HG02610 (cell line): ENCODE results near the gene PLK1.
"Not testable (repeated sequence)": the region's sequence is repeated elsewhere in the genome, so short reads cannot be mapped to it uniquely, and the experiment has no call there.

Source experiments
- ATAC-seq: cut with Tn5 transposase; IDR thresholded peaks from one replicate; pipeline ENCODE4 v1.9.1; 2021; ENCODE audit warnings: mild to moderate bottlenecking, moderate library complexity; ENCODE audit not compliant: unreplicated experiment

The PLK1 gene

DNA sequence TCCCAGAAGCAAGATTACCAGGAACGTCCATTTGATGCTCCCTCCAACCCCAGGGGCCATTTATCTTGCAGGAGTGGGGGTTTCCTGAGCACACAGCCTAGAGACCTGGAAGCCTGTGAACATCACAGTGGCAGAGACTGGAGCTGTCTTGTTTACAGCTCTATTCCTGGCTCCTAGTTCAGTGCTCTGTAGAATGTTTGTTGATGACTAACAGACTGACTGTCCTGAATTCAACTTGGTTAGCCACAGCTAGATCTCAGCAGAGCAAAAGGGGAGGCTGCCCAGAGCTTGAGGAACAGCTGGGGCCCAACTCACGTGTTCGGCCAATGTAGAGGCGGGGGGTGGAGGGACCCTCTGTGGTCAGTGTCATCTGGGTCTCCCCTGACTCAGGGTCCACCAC is 27.8 kb downstream of the PLK1 start:
- ATAC-seq: no peak

GRCh38 chr16:23709536-23709935 is 30.8 kb downstream of the PLK1 start:
- no peak for ATAC-seq

- no peak for ATAC-seq
Observed at GRCh38 chr16:23710008-23710407, 31.3 kb downstream of the PLK1 start.

- no peak for ATAC-seq
Observed at GRCh38 chr16:23710504-23710903, 31.8 kb downstream of the PLK1 start.

DNA sequence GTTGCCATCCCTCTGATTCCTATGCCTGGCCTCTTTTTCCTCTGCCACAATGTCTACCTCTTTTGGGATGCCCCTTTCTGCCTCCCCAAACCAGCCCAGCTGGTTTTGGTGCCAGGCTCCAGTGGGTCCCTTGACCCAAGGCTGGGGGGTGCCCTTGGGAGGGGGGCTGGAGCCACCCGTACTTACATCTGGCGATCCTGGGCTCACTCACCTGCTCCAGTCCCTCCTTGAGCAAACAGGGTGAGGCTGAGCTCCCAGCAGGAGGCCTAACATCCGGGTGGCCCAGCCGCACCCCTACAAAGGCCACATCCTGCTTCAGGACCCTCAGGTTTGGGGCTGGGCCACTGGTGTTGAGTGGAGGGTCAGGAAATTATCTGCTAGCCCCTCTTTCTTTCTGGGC is 33.1 kb downstream of the PLK1 start:
- ATAC-seq: no peak

DNA sequence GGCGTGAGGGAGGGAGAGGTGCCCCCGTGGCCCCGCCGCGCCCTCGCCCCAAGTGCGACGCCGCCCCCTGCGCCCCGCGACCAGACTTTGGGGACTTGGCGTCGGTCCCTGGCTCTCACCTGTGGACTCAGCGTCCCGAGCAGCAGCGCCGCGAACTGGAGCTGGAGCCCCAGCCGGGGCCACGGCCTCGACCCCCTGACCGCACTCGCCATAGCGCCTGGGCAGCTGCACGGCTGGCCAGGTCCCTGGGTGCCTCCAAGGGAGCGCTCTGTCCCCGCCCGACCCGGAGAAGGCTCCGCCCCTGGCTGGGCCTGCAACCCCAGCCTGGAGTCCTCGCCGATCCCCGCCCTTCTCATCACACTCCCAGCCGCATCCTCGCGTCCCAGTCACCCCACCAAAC is 34.3 kb downstream of the PLK1 start, which contains the start of gene ERN2:
TSS of gene ERN2 (minus strand) at position 247 of the 400 bp plus-strand sequence. CDS start at position 212, 35 bp downstream.
- ATAC-seq: no peak

DNA sequence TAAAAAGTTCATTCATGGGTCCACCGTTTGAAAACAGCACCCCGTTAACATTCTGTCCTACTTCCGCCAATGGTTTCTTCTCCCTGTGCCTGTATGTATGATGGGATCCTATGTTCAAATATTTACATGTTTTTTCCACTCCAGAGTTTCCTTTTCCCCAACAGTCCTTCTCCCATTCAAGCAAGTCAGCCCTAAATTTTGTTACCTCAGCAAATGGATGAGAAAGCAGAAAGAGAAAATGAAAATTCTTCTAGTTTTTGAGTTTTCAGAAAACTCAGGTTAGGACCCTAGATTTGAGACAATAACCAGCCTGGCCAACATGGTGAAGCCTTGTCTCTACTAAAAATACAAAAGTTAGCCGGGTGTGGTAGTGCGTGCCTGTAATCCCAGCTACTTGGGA is 37.8 kb downstream of the PLK1 start:
- no peak for ATAC-seq

- not testable (repeated sequence) for ATAC-seq
Observed at GRCh38 chr16:23722613-23723240, 44.0 kb downstream of the PLK1 start.

GRCh38 chr16:23724096-23724784 is 45.6 kb downstream of the PLK1 start:
- no peak for ATAC-seq

- ATAC-seq: no peak
Observed at GRCh38 chr16:23724785-23725131, 46.1 kb downstream of the PLK1 start.

GRCh38 chr16:23726710-23727109 is 48.0 kb downstream of the PLK1 start:
- ATAC-seq: no peak

- no peak for ATAC-seq
Observed at GRCh38 chr16:23728112-23728477, 49.4 kb downstream of the PLK1 start.

DNA sequence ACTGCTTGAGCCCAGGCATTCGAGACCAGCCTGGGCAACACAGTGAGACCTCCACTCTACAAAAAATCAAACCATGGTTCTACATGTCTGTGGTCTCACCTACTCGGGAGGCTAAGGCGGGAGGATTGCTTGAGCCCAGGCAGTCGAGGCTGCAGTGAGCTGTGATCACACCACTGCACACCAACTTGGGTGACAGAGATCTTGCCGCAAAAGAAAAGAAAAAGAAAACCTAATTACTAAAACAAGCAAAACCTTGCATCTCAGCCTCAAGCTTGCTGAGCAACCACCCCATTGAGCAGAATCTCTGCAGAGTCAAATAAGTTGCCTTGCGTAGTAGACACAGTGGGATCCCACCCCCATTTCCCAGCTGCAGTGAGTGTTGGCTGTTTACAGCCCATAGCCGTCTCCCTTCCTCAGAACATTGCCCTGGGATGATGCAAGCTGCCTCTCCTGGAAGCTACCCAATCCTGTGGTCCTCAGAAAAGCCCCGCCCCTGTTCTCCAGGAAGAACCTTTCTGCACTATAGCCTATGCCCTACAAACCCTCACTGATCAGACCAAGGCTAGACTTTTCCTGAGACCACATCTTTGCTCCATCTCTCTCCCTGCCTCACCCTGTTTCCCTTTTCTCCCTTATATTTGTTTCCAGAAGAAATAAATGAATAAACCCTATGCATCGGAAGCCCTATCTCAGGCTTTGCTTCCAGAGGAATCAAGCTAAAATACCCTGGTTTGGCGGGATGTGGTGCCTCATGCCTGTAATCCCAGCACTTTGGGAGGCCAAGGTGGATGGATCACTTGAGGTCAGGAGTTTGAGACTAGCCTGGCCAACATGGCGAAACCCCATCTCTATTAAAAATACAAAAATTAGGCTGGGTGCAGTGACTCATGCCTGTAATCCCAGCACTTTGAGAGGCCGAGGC is 51.1 kb downstream of the PLK1 start:
- ATAC-seq: no peak

DNA sequence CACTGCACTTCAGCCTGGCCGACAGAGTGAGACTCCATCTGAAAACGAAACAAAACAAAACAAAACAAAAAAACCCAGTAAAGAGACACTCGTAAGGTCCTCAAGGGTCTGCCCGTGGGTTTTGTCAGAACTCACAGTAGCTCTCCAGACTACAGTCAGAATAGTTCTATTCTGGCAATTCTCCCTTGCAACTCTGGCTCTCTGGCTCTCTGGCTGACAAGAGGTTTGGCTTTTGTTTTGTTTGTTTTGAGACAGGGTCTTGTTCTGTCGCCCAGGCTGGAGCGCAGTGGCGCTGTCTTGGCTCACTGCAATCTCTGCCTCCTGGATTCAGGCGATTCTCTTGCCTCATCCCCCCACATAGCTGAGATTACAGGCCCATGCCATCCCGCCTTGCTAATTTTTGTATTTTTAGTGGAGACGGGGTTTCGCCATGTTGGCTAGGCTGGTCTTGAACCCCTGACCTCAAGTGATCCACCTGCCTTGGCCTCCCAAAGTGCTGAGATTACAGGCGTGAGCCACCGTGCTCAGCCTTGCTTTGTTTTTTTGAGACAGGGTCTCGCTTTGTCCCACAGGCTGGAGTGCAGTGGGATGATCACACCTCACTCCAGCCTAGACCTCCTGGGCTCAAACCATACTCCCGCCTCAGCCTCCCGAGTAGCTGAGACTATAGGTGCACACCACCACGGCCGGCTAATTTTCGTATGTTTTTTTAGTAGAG is 55.6 kb downstream of the PLK1 start:
- ATAC-seq: no peak

DNA sequence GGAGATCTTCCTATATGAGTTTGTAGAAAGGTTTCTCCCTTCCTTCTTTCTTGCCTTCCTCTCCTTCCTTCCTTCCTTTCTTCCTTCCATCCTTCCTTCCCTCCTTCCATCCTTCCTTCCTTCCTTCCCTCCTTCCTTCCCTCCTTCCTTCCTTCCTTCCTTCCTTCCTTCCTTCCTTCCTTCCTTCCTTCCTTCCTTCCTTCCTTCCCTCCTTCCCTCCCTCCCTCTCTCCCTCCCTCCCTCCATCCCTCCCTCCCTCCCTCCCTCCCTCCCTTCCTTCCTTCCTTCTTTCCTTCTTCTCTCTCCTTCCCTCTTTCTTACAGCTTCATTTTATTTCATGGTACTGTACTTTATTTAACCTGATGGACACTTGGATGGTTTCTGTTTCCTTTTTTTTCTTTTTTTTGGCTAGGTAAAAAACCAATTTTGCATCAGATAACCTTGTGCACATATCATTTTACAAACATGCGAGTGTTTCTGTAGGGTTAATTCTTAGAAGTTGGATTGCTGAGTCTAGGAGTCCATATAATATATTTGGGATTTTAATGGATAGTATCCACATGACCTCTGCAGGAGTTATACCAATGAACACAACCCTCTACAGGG is 58.8 kb downstream of the PLK1 start:
- ATAC-seq: not testable (repeated sequence)

DNA sequence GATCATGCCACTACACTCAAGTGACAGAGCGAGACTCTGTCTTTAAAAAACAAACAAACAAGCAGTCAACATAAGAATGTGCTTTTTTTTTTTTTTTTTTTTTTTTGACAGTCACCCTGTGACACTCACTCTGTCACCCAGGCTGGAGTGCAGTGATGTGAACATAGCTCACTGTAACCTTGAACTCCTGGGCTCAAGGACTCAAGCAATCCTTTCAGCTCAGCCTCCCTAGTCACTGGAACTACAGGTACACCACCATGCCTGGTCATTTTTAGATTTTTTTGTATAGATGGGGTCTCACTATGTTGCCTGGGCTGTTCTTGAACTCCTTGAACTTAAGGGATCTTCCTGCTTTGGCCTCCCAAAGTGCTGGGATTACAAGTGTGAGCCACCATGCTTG is 60.8 kb downstream of the PLK1 start:
- no peak for ATAC-seq
